ENCODE data around the gene BICDL1. TPM values are rescaled to one million over a fixed set of nuclear protein-coding genes. Genes with fewer than 3 reads are reported as not detected.

BICDL1 gene
- total RNA-seq, 1 experiment from 2014 or later = 18.2 TPM

DNA sequence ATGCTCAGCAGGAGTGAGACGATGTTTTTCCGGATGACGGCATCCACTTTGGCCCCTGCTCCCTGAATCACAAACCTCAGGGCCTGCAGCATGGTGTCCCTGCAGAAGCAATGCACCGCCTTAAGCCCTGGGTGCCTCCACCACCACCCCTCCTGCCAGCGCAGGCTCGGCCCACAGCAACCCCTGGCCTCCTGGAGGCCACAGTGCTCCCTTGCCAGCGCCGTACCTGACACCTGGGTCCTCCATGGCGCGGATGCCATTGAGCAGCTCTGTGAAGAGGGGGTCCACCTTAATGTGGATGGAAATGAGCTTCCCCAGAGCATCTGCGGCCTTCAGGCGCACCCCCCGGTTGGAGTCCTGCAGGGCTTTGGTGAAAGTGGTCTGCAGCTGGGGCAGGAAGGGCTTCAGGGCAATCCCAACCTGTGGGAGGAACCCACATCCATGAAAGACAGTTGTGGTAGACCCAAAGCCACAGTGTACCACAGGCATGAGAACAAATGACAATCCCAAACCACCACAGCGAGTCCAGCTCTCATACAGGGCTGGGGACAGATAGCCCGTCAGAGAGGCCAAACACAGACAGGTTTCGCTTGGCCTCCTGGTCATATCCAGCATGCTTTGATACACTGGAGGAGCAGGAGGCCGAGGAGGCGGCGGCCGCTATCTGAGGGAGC, 145.4 kb downstream of the BICDL1 start:
- no peak overlapping the region for H3K9ac ChIP-seq (ENCODE audit: low read length)
- CTCF ChIA-PET = no interaction called here
- H3K4me2 ChIP-seq (ENCODE audit: low read length) = no peak overlapping the region
- H3K9me2 ChIP-seq (ENCODE audit: insufficient read depth) = no peaks in the 10 kb centered on the region
- BruUV-seq (replicated peaks) = no TSS peak
- ATAC-seq (no peak), DNase-seq (ENCODE audit: low read depth, low spot score) (no peak)
- no peak overlapping the region for H2AFZ ChIP-seq (ENCODE audit: low read depth, low read length, poor library complexity, severe bottlenecking)
- no peaks in the 10 kb centered on the region for H3K27me3 ChIP-seq (ENCODE audit: insufficient read depth, low read length)
- H3K27ac ChIP-seq (ENCODE audit: low read depth, low read length) = no peak overlapping the region
- H3K36me3 ChIP-seq (ENCODE audit: control insufficient read depth in 1 of 2, insufficient read depth in 2 of 2, low read length in 2 of 2) = peaks cover 77 to 88% of the 10 kb centered on the region in 2 experiments
- TF ChIP-seq, protein P1, sequence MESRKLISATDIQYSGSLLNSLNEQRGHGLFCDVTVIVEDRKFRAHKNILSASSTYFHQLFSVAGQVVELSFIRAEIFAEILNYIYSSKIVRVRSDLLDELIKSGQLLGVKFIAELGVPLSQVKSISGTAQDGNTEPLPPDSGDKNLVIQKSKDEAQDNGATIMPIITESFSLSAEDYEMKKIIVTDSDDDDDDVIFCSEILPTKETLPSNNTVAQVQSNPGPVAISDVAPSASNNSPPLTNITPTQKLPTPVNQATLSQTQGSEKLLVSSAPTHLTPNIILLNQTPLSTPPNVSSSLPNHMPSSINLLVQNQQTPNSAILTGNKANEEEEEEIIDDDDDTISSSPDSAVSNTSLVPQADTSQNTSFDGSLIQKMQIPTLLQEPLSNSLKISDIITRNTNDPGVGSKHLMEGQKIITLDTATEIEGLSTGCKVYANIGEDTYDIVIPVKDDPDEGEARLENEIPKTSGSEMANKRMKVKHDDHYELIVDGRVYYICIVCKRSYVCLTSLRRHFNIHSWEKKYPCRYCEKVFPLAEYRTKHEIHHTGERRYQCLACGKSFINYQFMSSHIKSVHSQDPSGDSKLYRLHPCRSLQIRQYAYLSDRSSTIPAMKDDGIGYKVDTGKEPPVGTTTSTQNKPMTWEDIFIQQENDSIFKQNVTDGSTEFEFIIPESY (IDR thresholded peaks at IDR 0.05; ENCODE audit: extremely low read depth, insufficient replicate concordance, low read length) = no peak
- TF ChIP-seq POLR2A (IDR thresholded peaks at IDR 0.05; ENCODE audit: borderline replicate concordance, extremely low read depth, insufficient read depth, insufficient read length) (no peak), ZNF274 (IDR thresholded peaks at IDR 0.05; ENCODE audit: low read depth, low read length) (no peak), SP1 (IDR thresholded peaks at IDR 0.05; ENCODE audit: low read depth) (no peak), POLR2AphosphoS5 (IDR thresholded peaks at IDR 0.05; ENCODE audit: low read depth, low read length) (no peak), FOSL1 (IDR thresholded peaks at IDR 0.05; ENCODE audit: low read depth) (no peak), SIN3A (IDR thresholded peaks at IDR 0.05; ENCODE audit: low read depth) (no peak), ELF1 (IDR thresholded peaks at IDR 0.05; ENCODE audit: borderline replicate concordance, low read depth) (no peak), YY1 (IDR thresholded peaks at IDR 0.05; ENCODE audit: extremely low read depth, insufficient replicate concordance, low read depth, low read length) (no peak), SRF (IDR thresholded peaks at IDR 0.05; ENCODE audit: low read depth) (no peak)
- H3K79me2 ChIP-seq (ENCODE audit: insufficient read depth, low read length) = 0 out of 2 replicates have a peak, but pooled peaks cover 4% of the 10 kb centered on the region
- no peaks in the 10 kb centered on the region for H3K9me3 ChIP-seq (ENCODE audit: control insufficient read depth in 1 of 2, insufficient read depth in 1 of 2, low read depth in 1 of 2, low read length in 2 of 2)
- H4K20me1 ChIP-seq (ENCODE audit: insufficient read depth) = no peaks in the 10 kb centered on the region
- RAD21 ChIA-PET (ENCODE audit: low non-redundant PET in 1 of 2, low total read pairs in 2 of 2, uncharacterized antibody in 2 of 2, unreplicated experiment in 2 of 2) = no interaction called here
- H3K4me3 ChIP-seq (replicated peaks in 1 of 2; ENCODE audit: low read depth in 1 of 2, low read length in 2 of 2) = no peak overlapping the region
- no peaks in the 10 kb centered on the region for H3K4me1 ChIP-seq (ENCODE audit: control insufficient read depth in 1 of 2, insufficient read depth in 2 of 2, low read length in 2 of 2)
- intact Hi-C loops (cut with micrococcal nuclease) = no loop called here
- POLR2A ChIA-PET = no interaction called here
